Activated naive CD8-positive, alpha-beta T cell treated with anti-CD3 and anti-CD28 coated beads, Interleukin-2, amount 50 U/mL, for 24 hours (primary cell): ENCODE data around the gene H6PD.

Experiments used
- ATAC-seq: fragments of 150-1000 bp; cut with Tn5 transposase; one replicate; pipeline ENCODE4 v1.10.0; 2021
- DNase-seq: peaks from one replicate; pipeline ENCODE4 v3.0.0; 2021
- H3K27ac Mint-ChIP-seq: one replicate; pipeline ENCODE4 v1.8.0; 2021; ENCODE audit warnings: mild to moderate bottlenecking, mixed read lengths
- H3K27me3 Mint-ChIP-seq: one replicate; pipeline ENCODE4 v1.8.0; 2021; ENCODE audit warnings: mixed read lengths
- H3K36me3 Mint-ChIP-seq: one replicate; pipeline ENCODE4 v1.8.0; 2021; ENCODE audit warnings: low read depth, mixed read lengths
- H3K4me1 Mint-ChIP-seq: one replicate; pipeline ENCODE4 v1.8.0; 2021; ENCODE audit warnings: mixed read lengths
- H3K4me3 Mint-ChIP-seq: one replicate; pipeline ENCODE4 v1.8.0; 2021; ENCODE audit warnings: mild to moderate bottlenecking, moderate library complexity, mixed read lengths
- H3K9me3 Mint-ChIP-seq: one replicate; pipeline ENCODE4 v1.8.0; 2021; ENCODE audit warnings: mixed read lengths

The H6PD gene

DNA sequence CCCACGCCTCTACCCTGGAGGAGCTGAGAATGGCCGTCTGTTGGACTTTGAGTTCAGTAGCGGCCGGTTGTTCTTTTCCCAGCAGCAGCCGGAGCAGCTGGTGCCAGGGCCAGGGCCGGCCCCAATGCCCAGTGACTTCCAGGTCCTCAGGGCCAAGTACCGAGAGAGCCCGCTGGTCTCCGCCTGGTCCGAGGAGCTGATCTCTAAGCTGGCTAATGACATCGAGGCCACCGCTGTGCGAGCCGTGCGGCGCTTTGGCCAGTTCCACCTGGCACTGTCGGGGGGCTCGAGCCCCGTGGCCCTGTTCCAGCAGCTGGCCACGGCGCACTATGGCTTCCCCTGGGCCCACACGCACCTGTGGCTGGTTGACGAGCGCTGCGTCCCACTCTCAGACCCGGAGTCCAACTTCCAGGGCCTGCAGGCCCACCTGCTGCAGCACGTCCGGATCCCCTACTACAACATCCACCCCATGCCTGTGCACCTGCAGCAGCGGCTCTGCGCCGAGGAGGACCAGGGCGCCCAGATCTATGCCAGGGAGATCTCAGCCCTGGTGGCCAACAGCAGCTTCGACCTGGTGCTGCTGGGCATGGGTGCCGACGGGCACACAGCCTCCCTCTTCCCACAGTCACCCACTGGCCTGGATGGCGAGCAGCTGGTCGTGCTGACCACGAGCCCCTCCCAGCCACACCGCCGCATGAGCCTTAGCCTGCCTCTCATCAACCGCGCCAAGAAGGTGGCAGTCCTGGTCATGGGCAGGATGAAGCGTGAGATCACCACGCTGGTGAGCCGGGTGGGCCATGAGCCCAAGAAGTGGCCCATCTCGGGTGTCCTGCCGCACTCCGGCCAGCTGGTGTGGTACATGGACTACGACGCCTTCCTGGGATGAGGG lies 29.7 kb downstream of the H6PD start:
- Mint-ChIP-seq H3K27ac (no peak overlapping the region), H3K4me1 (peaks cover 12% of the 10 kb centered on the region), H3K27me3 (no peaks in the 10 kb centered on the region), H3K36me3 (peaks cover 15% of the 10 kb centered on the region), H3K4me3 (no peak overlapping the region), H3K9me3 (peaks cover 17% of the 10 kb centered on the region)
- no peak for DNase-seq
- ATAC-seq, result no peak

DNA sequence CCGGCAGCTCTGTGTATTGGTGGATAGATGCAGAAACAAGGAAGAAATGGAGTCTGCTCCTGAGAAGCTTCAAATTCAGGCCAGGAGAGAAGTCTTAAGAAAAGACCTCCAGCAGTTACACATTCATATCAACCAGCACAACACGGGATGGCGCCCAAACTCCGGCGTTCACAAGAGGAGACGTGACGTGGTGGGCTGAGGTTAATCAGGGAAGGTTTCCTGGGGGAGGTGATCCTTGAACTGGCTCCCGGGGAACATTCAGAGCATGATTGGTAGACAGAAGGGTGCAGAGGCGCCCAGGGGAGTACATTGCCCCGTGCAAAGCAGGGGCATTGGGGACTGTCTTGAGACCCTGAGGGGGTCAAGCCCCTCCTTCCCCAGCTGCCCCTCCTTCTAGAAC lies 30.5 kb downstream of the H6PD start:
- ATAC-seq, result no peak
- H3K9me3 Mint-ChIP-seq, result peaks cover 9% of the 10 kb centered on the region
- H3K27ac Mint-ChIP-seq, result no peak overlapping the region
- no peak overlapping the region for H3K4me3 Mint-ChIP-seq
- H3K36me3 Mint-ChIP-seq, result peaks cover 7% of the 10 kb centered on the region
- peaks cover 7% of the 10 kb centered on the region for H3K4me1 Mint-ChIP-seq
- no peak for DNase-seq
- H3K27me3 Mint-ChIP-seq, result no peaks in the 10 kb centered on the region

DNA sequence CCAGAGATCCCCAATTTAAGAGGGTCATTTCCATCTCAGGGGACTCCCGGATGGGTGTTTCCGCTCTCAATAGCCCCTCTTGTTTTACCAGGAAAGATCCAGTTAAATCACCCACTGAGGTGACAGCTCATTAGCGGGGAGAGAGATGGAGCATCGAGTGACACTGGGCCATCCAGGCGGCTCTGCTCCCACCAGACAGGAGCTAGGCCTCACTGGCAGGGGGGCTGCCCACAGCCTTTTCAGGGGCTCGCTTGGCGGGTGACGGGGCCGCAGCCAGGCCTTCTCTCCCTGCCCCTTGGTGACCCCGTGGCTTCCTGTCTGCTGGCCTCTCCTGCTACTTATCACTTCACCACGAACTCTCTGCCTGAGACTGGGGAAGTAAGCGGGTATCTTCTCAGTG lies 31.4 kb downstream of the H6PD start:
- DNase-seq, result no peak
- Mint-ChIP-seq H3K9me3 (peaks cover 1% of the 10 kb centered on the region), H3K27me3 (no peaks in the 10 kb centered on the region), H3K4me1 (peaks cover 5% of the 10 kb centered on the region), H3K27ac (no peak overlapping the region), H3K36me3 (peaks cover 2% of the 10 kb centered on the region), H3K4me3 (no peak overlapping the region)
- no peak for ATAC-seq

DNA sequence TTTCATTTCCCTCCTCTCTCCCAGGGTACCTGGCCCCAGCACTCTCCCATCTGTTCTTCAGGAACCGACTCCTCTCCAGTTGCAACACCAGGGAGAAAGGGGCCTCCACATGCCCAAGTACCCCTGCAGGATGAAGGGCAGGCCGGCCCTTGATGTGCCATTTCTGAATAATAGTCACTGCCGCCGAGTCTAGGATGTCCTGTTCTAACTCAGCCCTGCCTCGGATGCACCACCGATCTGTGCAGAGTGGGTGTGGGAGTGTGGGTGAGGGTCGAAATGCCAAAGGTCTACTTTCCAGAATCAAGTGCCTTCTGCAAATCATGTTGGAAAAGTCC lies 32.7 kb downstream of the H6PD start:
- no peak for ATAC-seq
- no peak overlapping the region for H3K4me3 Mint-ChIP-seq
- H3K4me1 Mint-ChIP-seq, result peaks cover 5% of the 10 kb centered on the region
- no peaks in the 10 kb centered on the region for H3K27me3 Mint-ChIP-seq
- peaks cover 2% of the 10 kb centered on the region for H3K36me3 Mint-ChIP-seq
- H3K27ac Mint-ChIP-seq, result no peak overlapping the region
- no peak for DNase-seq
- no peaks in the 10 kb centered on the region for H3K9me3 Mint-ChIP-seq

DNA sequence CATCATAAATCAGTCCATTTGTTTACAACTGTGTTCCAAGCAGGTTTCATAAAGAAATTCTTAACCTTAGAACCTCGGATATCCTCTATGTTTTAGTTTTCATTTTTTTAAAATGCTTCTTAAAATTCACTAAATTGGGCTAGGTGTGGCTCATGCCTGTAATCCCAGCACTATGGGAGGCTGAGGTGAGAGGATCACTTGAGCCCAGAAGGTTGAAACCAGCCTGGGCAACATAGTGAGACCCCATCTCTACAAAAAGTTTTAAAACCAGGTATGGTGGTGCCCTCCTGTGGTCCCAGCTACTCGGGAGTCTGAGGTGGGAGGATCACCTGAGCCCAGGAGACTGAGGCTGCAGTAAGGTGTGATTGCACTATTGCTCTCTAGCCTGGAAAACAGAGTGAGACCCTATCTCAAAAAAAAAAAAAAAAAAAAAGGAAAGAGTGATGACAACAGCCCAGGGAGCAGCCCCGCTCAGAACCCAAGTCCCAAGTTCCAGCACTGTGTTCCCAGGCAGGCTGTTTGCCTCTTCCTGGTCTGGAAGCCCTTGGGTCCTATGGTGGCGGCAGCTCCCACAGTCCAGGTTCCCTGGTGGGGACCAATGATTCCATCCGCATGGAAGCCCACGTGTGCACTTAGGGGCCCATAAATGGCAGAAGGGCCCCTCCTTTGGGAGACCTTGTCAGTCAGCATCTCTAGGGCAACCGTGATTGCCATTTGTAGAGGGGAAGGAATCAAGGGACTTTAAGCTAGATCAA lies 33.4 kb downstream of the H6PD start:
- Mint-ChIP-seq H3K4me1 (peaks cover 5% of the 10 kb centered on the region), H3K36me3 (peaks cover 1% of the 10 kb centered on the region), H3K27me3 (no peaks in the 10 kb centered on the region), H3K9me3 (no peaks in the 10 kb centered on the region), H3K27ac (no peak overlapping the region), H3K4me3 (no peak overlapping the region)
- no peak for ATAC-seq
- no peak for DNase-seq

DNA sequence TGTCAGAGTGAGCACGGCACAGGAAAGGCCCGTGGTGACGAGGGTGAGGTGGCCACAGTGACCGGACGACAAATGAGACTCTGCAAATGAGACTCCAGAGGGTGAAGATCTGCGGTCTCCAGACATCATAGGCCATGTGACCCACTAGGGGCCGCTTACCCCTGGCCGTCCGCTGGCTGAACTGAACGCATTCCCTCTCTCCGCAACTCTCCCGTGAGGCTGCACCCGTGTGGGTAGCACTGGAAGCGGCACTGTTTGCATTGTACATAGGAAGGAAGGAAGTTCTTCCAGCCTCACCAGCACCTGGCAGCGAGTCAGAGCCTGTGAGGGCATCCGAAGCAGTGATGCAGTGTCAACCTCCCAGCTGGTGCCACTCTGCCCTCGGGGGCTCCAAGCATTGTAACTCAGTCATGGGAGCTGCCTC lies 34.5 kb downstream of the H6PD start:
- Mint-ChIP-seq H3K4me1 (peaks cover 5% of the 10 kb centered on the region), H3K27ac (no peak overlapping the region), H3K36me3 (no peaks in the 10 kb centered on the region), H3K9me3 (no peaks in the 10 kb centered on the region), H3K27me3 (no peaks in the 10 kb centered on the region), H3K4me3 (no peak overlapping the region)
- DNase-seq, result no peak
- no peak for ATAC-seq

DNA sequence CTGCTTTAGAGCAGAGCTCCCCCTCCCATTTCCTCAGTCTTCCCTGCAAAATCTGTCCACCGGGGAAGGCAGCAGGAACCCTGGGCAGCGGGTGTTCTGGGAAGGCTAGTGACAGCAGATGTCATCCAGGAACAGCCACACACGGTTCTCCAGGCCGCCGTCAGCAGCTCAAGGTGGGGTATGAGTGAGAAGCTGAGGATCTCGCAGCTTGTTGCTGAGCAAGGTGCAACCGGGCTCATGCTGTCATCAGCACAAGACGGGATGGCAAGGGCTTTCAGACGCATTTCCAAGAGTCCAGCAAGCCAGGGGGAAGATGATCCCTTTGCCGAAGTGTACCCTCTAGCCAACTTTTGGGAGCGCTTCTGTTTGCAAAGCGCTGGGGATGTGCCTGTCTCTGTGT lies 35.1 kb downstream of the H6PD start:
- Mint-ChIP-seq H3K36me3 (no peaks in the 10 kb centered on the region), H3K4me1 (peaks cover 5% of the 10 kb centered on the region), H3K4me3 (no peak overlapping the region), H3K27me3 (no peaks in the 10 kb centered on the region), H3K27ac (no peak overlapping the region), H3K9me3 (no peaks in the 10 kb centered on the region)
- DNase-seq (no peak), ATAC-seq (no peak)

DNA sequence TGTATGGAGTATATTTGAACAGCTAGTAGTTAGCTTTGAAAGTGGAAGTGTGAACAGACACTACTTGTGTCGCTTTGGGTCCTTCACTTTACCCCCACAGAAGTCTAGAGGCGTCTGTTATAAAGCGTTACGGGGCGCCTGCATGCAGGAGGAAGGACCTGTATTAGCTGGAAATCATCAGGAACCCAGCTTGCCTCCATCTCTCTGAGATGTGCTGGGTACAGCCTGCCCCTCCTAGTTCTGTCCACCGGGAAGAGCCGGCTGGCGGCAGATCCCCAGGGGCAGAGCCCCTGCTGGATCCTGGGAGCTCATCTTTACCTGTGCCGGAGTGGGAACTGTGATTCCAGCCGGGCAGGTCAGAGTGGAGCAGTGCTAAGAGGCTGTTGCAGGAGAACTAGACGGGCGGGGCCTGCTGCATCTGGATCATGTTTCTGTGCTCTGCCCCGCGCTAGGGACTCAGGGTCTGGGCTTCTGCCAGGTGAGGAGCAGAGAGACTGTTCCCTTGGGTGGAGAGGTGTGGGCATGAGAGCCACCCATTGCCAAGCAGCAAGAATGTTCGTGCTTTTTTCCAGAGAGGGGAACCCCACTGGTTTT lies 35.8 kb downstream of the H6PD start:
- Mint-ChIP-seq H3K36me3 (no peaks in the 10 kb centered on the region), H3K4me3 (no peak overlapping the region), H3K27me3 (no peaks in the 10 kb centered on the region), H3K4me1 (peaks cover 10% of the 10 kb centered on the region), H3K9me3 (no peaks in the 10 kb centered on the region), H3K27ac (no peak overlapping the region)
- no peak for ATAC-seq
- DNase-seq, result no peak

DNA sequence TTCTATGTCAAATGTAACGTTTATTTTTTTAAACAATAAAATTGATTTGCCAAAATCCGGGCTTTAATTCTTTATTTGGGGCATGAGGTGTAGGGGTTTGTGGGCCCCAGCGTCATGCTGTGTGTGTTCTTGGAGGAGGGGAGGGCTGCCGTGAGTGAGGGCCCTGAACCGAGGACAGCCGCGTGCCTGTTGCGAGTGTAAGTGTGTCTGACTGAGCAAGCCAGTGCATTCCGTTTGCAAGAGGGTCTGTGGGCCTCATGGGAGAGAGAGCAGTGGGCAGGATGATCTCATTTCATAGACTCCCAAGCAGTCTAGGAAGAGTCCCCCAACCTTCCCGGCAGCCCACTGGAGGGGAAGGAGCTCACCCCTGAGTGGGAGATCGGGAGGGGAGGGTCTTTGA lies 36.7 kb downstream of the H6PD start:
- no peaks in the 10 kb centered on the region for H3K36me3 Mint-ChIP-seq
- no peak overlapping the region for H3K4me3 Mint-ChIP-seq
- H3K27me3 Mint-ChIP-seq, result no peaks in the 10 kb centered on the region
- no peak overlapping the region for H3K27ac Mint-ChIP-seq
- DNase-seq (no peak), ATAC-seq (no peak)
- peaks cover 19% of the 10 kb centered on the region for H3K4me1 Mint-ChIP-seq
- no peaks in the 10 kb centered on the region for H3K9me3 Mint-ChIP-seq

DNA sequence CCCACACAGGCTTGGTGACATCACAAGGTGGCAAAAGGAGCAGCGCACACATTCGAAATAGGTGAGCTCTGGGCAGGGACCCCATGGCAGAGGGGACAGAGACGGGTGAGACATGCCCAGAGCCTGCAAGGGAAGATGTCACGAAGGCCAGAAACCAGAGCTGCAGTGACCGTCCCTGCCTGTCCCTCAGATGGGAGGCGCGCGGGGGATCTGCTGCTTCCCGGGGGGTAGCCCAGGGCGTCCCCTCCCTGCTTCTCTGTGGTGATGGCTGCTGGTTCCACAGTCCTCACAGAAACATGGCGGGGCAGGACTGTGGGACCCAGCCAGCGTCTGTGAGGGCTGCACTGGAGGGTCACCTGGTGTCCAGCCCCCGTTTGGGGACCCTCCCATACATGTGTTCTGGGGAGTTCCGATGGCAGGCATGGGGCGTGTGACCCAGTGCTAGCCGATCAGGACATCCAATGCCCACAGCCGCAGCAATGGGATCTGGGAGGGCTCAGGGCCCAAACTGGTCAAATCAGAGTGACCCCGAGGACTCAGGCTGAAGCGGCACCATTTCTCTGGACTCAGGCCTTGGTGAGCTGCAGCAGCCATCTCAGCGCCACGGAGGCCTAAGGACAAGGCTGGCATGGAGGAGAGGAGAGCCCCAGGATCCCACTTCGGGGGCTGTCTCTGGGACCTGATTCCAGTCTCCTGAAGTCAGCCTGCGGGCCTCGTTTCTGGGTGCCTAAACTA lies 37.5 kb downstream of the H6PD start:
- peaks cover 16% of the 10 kb centered on the region for H3K4me1 Mint-ChIP-seq
- no peak overlapping the region for H3K4me3 Mint-ChIP-seq
- ATAC-seq (no peak), DNase-seq (no peak)
- H3K27ac Mint-ChIP-seq, result no peak overlapping the region
- H3K27me3 Mint-ChIP-seq, result no peaks in the 10 kb centered on the region
- no peaks in the 10 kb centered on the region for H3K9me3 Mint-ChIP-seq
- no peaks in the 10 kb centered on the region for H3K36me3 Mint-ChIP-seq

DNA sequence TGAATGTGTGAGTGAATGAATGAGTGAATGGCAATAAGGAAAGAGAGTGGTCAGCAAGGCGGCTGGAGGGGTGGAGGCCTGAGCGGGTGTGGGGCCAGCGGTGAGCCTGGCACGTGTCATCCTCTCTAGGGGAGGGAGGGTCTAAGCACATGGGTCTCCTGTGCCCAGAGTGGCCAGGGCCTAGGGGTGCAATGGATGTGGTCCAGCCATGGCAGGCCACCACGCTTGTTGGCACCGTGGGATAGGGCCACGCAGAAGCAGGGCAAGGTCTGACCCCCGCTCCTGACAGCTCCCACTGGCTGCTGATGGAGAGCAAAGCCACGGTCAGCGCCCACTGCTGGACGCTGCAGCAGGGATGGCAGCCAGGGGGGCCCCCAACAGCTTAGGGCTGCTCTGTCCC lies 38.6 kb downstream of the H6PD start:
- Mint-ChIP-seq H3K4me3 (no peak overlapping the region), H3K27ac (no peak overlapping the region), H3K27me3 (no peaks in the 10 kb centered on the region), H3K4me1 (peaks cover 15% of the 10 kb centered on the region), H3K36me3 (no peaks in the 10 kb centered on the region), H3K9me3 (no peaks in the 10 kb centered on the region)
- no peak for ATAC-seq
- no peak for DNase-seq

DNA sequence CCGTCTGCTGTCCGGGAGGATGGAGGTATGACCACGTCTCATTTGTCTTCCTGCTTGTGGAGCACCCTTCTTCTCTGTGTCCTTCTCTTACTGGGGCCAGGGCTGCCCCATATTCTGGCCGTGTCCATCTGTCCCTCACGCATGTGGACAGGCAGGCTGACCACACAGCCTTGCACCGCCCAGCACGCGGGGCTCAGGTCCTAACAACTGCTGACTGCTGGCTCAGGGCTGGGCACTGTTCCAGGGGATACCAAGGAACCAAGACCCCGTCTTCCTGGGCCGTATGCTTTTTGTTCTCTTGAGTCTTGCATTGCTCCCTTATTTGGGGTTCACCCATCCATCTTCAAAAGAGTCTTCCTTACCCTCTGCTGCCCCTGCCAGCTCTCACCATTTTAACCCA lies 40.6 kb downstream of the H6PD start:
- Mint-ChIP-seq H3K27ac (peak overlapping the region; percentile 61), H3K27me3 (no peaks in the 10 kb centered on the region), H3K4me3 (no peak overlapping the region), H3K36me3 (no peaks in the 10 kb centered on the region), H3K9me3 (no peaks in the 10 kb centered on the region), H3K4me1 (peaks cover 30% of the 10 kb centered on the region)
- ATAC-seq (no peak), DNase-seq (no peak)

DNA sequence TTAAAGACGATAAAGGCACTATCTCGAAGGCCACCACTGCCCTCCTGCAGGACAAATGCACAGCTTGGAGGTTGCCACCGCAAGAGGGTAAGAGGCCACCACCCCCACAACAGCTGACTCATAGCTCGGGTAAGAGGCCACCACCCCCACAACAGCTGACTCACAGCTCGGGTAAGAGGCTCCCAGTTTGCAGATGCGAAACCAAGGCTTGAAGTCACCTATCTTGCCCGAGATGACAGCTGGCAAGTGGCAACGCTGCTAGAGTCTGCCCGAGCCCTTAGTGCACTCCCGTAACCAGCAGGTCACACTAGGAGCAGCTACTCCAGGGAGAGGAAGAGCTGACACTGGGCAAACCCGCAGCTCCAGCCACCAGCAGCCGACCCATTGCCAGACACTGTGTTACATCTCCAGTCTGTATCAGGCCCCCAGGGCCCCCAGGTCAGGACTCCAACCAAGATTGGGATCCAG lies 41.0 kb downstream of the H6PD start:
- Mint-ChIP-seq H3K27ac (peak overlapping the region; percentile 61), H3K4me3 (no peak overlapping the region), H3K4me1 (peaks cover 33% of the 10 kb centered on the region), H3K27me3 (no peaks in the 10 kb centered on the region), H3K9me3 (no peaks in the 10 kb centered on the region), H3K36me3 (no peaks in the 10 kb centered on the region)
- DNase-seq, result peak; percentile 69
- ATAC-seq, result peak; percentile 80

DNA sequence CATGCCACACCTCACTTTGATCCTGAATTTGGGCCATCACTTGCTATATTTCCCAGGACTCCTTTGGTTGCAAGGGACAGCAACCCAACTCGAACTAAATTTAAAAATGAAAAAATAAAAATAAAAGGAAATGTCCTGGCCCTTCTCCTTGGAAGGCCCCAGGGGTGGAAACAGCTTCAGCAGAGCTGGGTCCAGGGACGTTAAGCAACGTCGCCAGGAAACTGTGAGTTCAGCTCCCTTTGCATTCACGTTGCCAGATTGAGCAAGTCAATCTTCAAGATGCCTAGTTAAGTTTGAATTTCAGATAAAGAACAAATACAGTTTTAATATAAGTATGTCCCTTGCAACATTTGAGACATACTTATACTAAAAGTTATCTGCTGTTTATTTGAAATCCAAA lies 43.5 kb downstream of the H6PD start:
- ATAC-seq (no peak), DNase-seq (no peak)
- peaks cover 5% of the 10 kb centered on the region for H3K27me3 Mint-ChIP-seq
- H3K4me3 Mint-ChIP-seq, result no peak overlapping the region
- H3K4me1 Mint-ChIP-seq, result peaks cover 45% of the 10 kb centered on the region
- H3K27ac Mint-ChIP-seq, result no peak overlapping the region
- no peaks in the 10 kb centered on the region for H3K36me3 Mint-ChIP-seq
- H3K9me3 Mint-ChIP-seq, result no peaks in the 10 kb centered on the region
